ENCODE data around the gene MAFG.

Gene MAFG

GRCh38 chr17:81868674-81869220, 58.8 kb downstream of the MAFG start:
- no peak for DNase-seq (ENCODE audit: low read depth, low spot score)
